Adipose tissue (tissue), 3 donors: ENCODE measurements around the gene PPFIA4. TPM values are rescaled to one million over a fixed set of nuclear protein-coding genes. Genes with fewer than 3 reads are reported as not detected.

Experiments
- H3K27ac ChIP-seq: one replicate; pipeline ENCODE4 v1.5.1; 2013; ENCODE audit warnings: low read depth, low read length
- WGBS, 3 donors: extraction: QIAGEN DNeasy Blood & Tissue Kit; methylation state at CpG; one replicate each; pipeline ENCODE4 v1.1.7; 2013; 5-methylcytosine and 5-hydroxymethylcytosine counted together
- polyA plus RNA-seq, 3 donors: library from polyadenylated mRNA; stranded (reverse); fragments of 200-250 nt; gene quantifications; one replicate each; pipeline ENCODE4 v1.2.3, GENCODE V29; 2013
- donor health status: healthy with polysubstance abuse.
- donor health status: Bipolar disorder and iron deficiency.
- donor health status: healthy.

PPFIA4 gene
- polyA plus RNA-seq, 3 donors = 0.10 to 0.79 (median 0.12) TPM

DNA sequence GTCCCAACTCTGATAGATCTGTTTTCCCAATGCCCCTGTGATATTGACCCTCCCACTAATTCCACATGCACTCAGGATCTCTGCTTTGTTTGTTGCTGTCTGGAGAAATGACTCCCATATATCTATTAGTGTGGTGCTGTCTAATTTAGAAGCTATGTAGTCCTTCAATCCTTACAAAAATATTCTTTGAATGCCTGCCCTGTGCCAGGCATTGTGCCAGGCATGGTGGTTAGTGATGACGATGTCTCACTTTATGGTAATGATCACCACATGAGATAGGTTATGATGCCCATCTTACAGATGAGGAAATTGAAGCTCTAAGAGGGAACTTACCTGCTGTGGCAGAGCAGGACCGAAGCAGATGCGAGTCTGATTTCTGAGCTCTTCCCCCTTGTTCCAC is 46.6 kb downstream of the PPFIA4 start:
- H3K27ac ChIP-seq = no peak overlapping the region
- WGBS, 3 donors = 81 to 92% (median 85%) methylated on average over 3 of the region's 3 CpGs

DNA sequence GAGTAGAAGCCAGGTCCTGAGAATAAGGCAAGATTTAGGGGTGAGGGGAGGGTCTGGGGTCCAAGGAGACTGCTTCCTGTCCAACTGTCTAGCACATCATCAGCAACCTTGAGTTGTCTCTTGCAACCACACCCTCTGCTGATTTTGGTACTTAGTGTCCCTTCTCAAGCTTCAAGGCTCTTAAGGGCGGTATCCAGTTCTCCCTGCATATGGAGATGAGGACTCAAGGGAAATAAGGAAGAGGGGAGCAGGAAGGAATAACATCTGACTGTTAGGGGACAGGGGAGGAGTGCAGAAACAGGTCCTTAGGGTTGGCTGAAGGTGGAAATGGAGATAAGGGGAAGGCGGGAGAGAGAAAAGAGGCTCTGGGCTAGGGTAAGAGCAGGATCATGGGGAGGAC is 47.2 kb downstream of the PPFIA4 start:
- 78 to 98% (median 96%) methylated on average over 2 of the region's 2 CpGs for WGBS, 3 donors
- H3K27ac ChIP-seq = no peak overlapping the region

DNA sequence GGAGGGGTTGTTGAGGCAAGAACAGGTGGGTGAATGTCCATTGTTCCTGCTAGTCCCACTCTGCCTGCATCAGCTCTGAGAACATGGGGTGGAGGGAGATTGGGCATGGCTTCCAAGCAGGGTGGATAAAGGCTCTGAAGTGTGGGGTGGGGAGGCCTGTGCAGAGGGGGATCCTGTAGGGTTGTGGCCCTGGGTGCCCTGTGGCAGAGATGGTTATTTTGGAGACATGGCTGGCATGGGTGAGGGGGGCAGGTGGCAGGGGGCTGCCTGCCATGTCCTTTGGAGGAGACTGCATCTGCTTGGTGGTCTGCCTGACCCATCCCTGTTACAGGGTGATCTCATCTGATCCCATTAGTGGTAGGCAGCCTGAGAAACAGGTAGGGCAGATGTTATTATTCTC is 48.3 kb downstream of the PPFIA4 start:
- H3K27ac ChIP-seq = no peak overlapping the region

DNA sequence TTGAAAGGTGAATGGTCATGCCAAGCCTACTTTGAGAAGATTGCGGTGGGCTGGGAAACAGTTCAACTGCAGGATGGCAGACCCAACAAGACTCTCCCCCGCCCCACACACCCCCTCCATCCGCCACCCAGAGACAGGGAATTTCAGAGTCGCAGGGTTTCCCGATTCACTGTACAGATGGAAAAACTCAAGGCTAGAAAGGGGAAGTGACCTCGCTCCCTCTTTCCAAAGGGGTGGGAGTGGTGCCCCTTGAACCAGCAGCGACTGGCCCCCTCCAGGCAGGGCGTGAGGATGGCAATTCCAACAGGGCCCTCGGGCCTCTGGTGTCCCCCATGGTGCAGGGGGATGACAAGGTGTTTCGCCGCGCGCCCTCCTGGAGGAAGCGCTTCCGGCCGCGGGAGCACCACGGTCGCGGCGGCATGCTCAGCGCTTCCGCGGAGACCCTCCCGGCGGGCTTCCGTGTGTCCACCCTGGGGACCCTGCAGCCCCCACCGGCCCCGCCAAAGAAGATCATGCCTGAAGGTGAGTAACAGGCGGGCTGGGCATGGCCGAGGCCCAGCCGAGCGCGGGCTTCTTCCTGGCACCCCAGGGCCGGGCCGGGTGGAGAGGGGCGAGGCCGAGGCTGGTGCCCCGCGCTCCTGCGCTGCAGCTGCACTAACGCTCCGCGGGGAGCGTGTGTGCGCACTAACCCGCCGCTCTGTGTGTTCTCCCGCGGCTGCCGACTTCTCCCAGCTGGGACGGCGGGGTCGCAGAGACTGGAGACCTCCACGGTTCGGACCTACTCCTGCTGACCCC is 49.1 kb downstream of the PPFIA4 start:
- WGBS, 3 donors = 12 to 19% (median 12%) methylated on average over 48 to 56 of the region's 56 CpGs
- H3K27ac ChIP-seq = no peak overlapping the region

DNA sequence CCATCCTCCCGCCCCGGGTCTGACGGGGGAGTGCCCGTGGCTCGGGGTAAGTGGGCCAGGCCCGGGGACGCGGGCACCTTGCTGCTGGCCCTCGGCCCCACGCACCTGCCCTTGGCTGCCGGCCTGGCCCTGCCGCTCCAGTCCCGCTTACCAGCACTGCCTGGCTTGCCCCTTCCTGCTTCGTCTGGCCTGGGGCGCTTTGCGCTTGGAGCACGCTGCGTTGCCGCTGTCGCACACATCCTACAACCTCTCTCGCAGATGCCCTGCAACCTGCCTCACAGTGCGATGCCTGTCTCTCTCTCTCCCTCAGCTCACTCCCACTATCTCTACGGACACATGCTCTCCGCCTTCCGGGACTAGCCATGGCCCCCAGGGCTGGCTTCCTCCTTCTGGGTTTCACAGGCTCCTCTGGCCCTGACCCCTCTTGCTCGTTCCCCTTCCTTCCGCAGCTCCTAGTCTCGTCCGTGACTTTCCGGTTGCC is 49.8 kb downstream of the PPFIA4 start:
- 27 to 56% (median 46%) methylated on average over 26 to 30 of the region's 30 CpGs for WGBS, 3 donors
- no peak overlapping the region for H3K27ac ChIP-seq

DNA sequence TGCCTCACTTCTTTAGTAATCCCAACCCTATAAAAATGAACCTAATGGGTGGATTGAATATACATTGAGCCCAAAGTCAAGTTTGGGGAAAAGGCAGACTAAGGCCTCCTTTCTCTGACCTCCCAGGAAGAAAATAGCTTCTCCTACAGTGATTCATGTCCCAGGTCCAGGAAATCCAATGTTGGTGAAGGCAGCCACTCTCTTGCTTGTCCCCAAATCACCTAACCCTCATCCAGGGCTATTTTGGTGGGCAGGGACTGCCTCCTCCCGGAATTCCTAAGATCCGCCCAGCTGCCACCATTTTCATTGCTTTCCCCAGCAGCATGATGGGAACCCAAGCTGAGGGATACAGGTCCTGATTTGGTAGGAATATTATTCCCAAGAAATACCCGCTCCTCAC is 51.1 kb downstream of the PPFIA4 start:
- 83 to 98% (median 94%) methylated on average over 3 of the region's 3 CpGs for WGBS, 3 donors
- H3K27ac ChIP-seq = no peak overlapping the region

DNA sequence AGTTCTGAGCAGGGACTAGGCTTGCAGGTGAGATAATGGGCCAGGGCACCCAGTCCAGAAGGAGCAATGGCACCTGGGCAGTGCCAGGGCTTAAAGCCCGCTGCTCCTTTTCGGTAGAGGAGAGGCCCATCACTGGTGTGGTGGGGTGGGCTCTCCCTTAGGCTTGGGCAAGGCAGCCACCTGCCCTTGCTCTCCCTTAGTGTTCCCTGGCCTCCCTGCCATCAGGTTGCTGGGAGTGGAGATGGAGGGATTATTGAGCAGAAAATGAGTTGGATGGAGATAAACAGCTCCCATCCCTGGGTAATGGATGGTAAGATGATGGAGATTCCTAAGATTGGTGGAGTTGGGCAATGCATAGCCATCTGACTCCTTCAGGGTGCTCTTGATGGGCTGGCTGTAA is 51.7 kb downstream of the PPFIA4 start:
- H3K27ac ChIP-seq = no peak overlapping the region
- 93 to 97% (median 96%) methylated on average over 2 of the region's 2 CpGs for whole genome bisulfite sequencing, 3 donors

DNA sequence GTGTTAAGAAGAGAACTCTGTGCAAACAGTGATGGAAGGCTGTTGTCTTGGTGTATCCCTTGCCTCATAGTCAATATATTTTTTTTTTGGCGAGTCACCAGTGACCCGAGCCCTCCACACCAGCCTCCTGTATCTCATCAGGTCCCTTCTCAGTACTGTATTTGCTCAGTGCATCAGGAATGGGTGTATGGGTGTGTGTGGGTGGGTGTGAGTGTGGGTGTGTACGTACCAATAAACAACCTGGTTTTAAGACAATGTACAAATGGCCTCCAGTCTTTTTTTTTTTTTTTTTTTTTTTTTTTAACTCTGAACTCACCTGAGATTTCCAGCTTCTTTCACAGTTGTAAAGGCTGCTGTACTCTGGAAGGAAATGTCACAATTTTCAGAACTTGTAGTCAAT is 52.2 kb downstream of the PPFIA4 start:
- 73 to 88% (median 87%) methylated on average over 3 of the region's 3 CpGs for WGBS, 3 donors
- H3K27ac ChIP-seq = no peak overlapping the region

DNA sequence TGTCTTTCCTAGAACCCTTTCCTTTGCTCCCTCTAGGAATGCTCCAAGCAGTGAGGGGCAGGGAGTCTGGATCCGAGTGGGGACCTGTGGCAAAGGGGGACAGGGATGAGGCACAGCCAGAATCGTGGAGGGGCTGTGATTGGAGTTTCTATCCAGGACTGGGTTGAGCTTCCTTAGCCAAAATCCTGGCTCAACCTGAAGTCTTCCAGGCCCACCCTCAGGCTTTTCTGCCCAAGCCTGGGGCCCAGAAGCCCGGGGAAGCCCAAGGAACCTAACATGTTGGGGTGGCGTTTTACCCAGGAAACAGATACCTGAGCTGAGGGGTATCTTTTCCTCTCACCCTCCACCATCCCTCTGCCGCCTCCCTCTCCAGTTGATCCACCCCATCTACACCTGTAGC is 54.2 kb downstream of the PPFIA4 start:
- WGBS, 3 donors = 77 to 96% (median 94%) methylated on average over 5 of the region's 5 CpGs

DNA sequence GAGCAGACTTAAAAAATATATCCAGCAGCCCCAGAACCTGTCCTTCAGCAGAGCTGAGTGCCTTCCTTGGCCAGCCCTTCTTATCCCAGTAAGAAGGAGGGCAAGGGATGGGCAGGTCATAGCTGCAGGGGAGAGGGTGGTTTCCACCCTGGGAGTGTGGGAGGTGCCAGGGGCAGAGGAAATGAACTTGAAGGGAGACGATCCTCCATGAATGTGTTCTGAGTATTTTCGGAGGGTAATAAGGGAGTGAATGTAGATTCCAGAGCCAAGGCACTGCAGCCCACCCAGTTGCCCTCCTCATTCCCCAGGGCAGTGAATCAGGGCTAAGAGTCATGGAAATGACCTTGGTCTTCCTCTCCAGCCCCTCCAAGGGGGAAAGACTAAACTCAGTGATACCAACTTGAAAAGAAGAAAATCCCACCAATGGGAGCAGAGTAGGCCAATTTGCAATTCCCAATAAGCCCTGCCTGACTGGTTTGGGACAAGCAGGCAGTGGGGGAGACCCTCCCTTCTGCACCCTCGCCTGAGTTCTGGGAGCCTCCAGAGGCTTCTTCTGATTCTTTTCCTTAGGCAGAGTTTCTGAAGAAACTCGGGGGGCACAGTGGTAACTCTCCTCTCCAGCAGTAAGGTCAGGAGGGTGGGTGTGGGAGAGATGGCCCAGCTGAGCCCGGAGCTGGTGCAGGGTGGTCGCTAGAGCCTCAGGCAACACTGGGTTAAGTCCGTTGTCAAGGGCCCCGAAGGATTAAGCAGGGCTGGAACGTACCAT is 55.4 kb downstream of the PPFIA4 start:
- 46 to 67% (median 66%) methylated on average over 9 of the region's 9 CpGs for WGBS, 3 donors
- H3K27ac ChIP-seq = no peak overlapping the region

More for the DNA sequence above, 54.2 kb downstream of the PPFIA4 start:
- H3K27ac ChIP-seq = no peak overlapping the region

DNA sequence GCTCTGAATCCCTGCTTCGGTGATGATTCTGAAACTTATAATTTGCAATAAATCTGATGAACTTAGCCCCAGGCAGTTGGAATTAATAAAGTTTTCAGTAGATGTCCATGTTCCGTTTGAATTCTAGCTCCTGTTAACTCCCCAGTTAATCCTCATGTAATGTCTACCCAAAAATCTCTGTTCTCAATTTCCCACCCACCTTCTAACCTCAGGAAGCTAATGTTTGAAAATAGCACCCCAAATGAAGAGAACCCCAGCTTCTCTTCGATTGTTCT is 55.9 kb downstream of the PPFIA4 start:
- 61 to 63% (median 63%) methylated on average over 3 of the region's 3 CpGs for WGBS, 3 donors
- no peak overlapping the region for H3K27ac ChIP-seq

DNA sequence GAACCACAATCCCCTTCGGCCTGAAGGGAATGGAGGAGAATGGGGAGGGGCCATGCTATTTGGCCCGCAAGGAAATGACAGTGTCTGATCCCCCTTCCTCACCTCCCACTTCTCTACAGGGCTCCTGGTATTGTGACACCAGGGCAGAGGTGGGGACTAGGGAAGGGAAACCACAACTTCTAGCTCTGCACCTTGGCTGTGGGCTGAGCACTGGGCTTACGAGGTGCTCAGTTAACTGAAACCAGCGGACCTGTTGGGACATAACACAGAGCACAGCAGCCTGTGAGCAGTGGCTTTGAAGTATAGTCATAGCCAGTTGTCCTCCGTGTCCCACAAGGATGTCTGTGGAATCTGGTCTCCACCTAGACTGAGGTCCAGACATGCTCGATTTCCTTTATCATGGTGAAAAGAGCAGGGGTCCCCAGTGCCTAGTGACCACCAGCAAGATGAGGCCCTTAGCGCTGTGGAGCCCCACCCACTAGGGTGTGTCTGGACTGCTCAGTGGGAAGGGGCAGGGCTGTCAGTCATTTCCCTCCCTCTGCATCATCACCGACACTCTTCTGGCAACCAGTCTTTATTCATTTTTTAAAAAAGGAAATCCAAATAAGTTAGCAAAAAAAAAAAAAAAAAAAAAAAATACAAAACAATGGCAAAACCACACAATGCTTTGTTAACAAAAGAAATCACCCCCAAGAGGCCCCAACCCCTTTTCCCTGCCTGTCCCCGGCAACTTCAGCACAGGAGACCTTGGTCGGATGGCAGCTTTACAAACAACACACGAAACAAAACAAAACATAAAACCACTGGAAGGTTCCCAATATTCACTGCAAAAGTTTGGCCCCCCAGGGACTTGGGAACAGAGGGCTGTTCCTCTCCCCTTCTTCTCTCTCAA is 56.5 kb downstream of the PPFIA4 start:
- 49 to 63% (median 60%) methylated on average over 11 of the region's 11 CpGs for WGBS, 3 donors

DNA sequence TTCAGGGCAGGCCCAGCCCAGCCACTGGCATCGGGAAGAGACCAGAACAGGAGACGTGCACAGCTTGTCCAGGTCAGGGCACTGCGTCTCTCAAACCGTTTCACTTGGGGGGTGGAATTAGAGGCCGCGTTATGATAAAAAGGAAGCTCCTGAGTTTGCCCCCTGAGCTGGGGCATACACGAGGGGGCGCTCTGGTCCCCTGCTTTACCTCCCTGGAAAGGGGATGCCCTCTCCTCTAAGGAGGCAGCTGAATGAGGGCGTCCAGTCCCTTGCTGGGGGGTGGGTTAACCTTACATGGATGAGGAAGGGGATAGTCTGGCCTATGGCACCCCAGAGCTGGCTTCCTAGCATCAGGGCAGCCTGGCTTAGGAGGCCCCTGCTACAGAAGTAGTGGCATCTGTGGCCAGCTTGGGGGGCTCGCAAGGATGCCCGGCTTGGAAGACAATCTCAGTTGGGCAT is 57.2 kb downstream of the PPFIA4 start:
- no peak overlapping the region for H3K27ac ChIP-seq
- 71 to 85% (median 74%) methylated on average over 11 of the region's 11 CpGs for WGBS, 3 donors

More for the DNA sequence above, 56.5 kb downstream of the PPFIA4 start:
- H3K27ac ChIP-seq = no peak overlapping the region

DNA sequence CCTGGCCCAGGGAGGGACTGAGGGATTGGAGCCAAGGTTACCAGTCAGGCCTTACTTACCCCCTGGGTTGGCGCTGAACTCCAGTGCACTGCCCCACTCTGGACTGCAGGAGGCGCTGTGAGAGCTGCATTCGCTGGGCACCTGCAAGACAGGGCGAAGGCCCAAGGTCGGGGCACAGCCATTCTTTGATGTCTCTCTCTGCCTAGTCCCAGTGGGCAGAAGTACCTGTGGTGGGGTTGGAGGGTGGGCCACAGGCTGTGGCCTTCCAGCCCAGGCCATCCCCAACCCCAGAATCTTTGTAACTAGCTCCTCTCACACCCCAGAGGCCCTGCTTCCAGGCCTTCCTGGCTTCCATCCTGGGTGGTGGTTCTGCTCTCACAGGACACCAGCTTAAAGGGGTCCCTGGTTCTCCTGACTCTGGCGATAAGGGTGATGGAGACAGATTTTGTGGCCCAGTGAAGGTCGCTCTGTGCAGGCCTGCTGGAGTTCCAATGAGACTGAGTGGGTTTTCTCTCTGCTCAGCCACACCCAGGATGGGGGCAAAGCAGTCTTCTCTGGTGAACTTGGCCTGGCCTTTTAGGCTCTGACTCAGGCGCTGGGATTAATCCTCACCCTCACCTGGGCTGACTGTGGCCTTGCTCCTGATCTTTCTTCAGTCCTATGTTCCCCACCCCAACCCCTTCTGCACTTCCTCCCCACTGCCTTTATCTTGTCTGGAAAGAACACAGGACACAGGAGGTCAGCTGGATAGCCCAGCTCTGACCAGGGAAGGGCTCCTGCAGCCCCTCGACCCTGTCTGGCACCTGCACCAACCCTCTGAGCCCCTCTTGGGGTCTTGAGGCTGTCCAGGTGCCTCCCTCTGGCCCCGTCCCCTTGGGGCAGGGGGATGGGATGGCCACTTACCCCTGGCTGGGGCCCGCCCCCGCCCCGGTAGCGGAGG is 58.6 kb downstream of the PPFIA4 start:
- H3K27ac ChIP-seq = no peak overlapping the region
- 81 to 96% (median 94%) methylated on average over 13 to 14 of the region's 14 CpGs for WGBS, 3 donors

DNA sequence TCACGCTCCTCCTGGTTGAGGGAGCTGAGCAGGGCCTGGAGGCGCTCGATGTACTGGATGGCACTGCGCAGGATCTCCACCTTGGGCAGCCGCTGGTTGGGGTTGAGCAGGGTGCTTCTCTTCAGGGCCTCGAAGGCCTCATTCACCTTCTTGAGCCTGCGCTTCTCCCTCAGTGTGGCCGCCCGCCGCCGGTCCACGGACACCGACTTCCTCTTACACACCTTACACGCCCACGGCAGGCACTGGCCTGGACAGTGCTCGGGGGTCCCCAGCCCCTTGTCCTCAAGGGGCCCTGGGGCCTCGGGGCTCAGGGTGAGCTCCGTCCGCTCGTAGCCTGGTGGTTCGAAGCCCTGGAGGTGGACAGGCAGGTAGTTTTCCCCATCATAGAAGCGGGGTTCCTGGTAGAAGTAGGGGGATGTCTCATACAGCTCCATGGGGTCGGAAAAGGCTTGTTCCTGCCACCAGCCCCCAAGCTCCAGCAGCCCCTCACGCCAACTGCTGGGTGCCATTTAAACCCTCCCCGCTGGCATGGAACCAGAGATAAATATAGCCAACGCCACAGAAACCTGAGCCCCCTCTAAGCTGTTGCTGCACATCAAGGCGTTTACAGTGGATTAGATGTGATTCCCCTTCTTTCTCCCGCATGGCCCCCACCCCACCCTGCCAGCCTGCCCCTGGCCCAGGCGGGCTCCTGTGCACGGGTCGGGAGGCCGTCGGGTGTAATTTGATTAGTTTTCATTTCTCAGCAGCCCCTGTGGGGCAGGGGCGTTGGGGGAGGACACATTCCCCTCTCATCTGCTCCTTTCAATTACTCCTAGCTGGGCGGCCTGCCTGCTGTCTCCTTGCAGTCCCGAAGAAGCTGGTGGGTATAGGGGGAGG is 59.5 kb downstream of the PPFIA4 start, which contains the start of gene MYOG:
Gene MYOG, minus strand, starts transcription at position 485 of the 879 bp plus-strand sequence. Its CDS starts 51 bp downstream, at position 434.
- 85 to 91% (median 91%) methylated on average over 36 of the region's 36 CpGs for WGBS, 3 donors

DNA sequence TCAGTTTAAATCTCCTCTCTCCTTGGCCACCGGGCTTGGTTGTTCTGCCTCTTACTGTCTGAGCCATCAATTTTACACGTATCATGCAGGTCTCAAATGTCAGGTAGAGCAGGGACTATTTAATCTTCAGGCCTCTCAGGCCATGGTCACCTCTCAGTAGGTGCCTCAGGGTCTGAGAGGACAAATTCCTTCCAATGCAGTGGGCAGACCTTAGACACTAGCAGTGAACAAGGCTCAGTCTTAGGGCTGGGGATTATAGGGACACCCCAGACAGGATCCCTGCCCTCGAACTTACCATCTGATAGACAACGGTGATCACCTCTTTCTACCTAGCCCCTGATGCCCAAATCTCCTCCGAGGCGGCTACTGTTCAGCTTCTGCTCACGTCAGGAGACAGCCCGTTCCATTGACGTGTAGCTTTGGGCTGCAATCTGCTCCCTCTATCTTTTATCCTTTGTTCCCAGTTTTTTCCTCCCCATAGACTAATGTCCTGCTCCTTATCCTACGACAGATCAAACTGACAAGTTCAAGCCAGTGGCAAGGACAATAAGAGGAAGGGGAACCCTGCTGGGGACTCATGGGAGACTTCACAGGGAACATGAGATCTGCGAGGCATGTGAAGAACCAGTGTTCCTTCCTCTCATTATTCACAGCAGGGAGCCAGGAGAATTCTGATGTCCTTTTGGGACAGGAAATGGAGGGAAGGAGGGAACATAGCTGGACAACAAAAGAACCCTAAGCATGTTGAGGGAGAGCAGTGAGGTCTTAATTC is 60.9 kb downstream of the PPFIA4 start:
- H3K27ac ChIP-seq = no peak overlapping the region
- 76 to 82% (median 77%) methylated on average over 11 of the region's 11 CpGs for whole genome bisulfite sequencing, 3 donors

More for the DNA sequence above, 59.5 kb downstream of the PPFIA4 start, which contains the start of gene MYOG:
- H3K27ac ChIP-seq = no peak within 1 kb of the TSS
